HEK293 (cell line): Measurements from ENCODE around the gene CLDN6.

ENCODE experiments used
- BCL11A ChIP-seq: fragments of 450-650 bp; formaldehyde crosslinking; IDR thresholded peaks from 2 replicates; pipeline ENCODE4 v1.5.1; 2016; ENCODE audit warnings: low read depth, missing biosample characterization, missing genetic modification characterization
- KLF16 ChIP-seq: fragments of 450-650 bp; formaldehyde crosslinking; IDR thresholded peaks from 2 replicates; pipeline ENCODE4 v1.5.1; 2017; ENCODE audit warnings: missing biosample characterization, missing genetic modification characterization
- KLF17 ChIP-seq: fragments of 450-650 bp; formaldehyde crosslinking; IDR thresholded peaks from 2 replicates; pipeline ENCODE4 v1.5.1; 2016; ENCODE audit warnings: missing biosample characterization, missing genetic modification characterization
- KLF7 ChIP-seq: fragments of 450-650 bp; formaldehyde crosslinking; IDR thresholded peaks from 2 replicates; pipeline ENCODE4 v1.5.1; 2016; ENCODE audit warnings: missing biosample characterization, missing genetic modification characterization, borderline replicate concordance
- KLF9 ChIP-seq: fragments of 450-650 bp; formaldehyde crosslinking; IDR thresholded peaks from 2 replicates; pipeline ENCODE4 v1.5.1; 2016; ENCODE audit warnings: missing biosample characterization, missing genetic modification characterization, low read depth
- MYNN ChIP-seq: fragments of 450-650 bp; formaldehyde crosslinking; IDR thresholded peaks from 2 replicates; pipeline ENCODE4 v1.5.1; 2016; ENCODE audit warnings: missing biosample characterization, missing genetic modification characterization, borderline replicate concordance
- OVOL3 ChIP-seq: fragments of 450-650 bp; formaldehyde crosslinking; IDR thresholded peaks from 2 replicates; pipeline ENCODE4 v1.5.1; 2016; ENCODE audit warnings: missing biosample characterization, missing genetic modification characterization
- PBX3 ChIP-seq: sonication (generic); formaldehyde crosslinking; IDR thresholded peaks from 2 replicates; pipeline ENCODE4 v1.8.1; 2022; ENCODE audit warnings: mild to moderate bottlenecking, moderate library complexity, missing genetic modification reagents
- PRDM4 ChIP-seq: fragments of 450-650 bp; formaldehyde crosslinking; IDR thresholded peaks from 2 replicates; pipeline ENCODE4 v1.5.1; 2017; ENCODE audit warnings: missing biosample characterization, missing genetic modification characterization
- SCRT1 ChIP-seq: fragments of 450-650 bp; formaldehyde crosslinking; IDR thresholded peaks from 2 replicates; pipeline ENCODE4 v1.5.1; 2016; ENCODE audit warnings: missing biosample characterization, missing genetic modification characterization, borderline replicate concordance
- ZBTB21 ChIP-seq: fragments of 450-650 bp; formaldehyde crosslinking; IDR thresholded peaks from 2 replicates; pipeline ENCODE4 v1.5.1; 2017; ENCODE audit warnings: missing biosample characterization, missing genetic modification characterization
- ZEB2 ChIP-seq: fragments of 450-650 bp; formaldehyde crosslinking; IDR thresholded peaks from 2 replicates; pipeline ENCODE4 v1.5.1; 2016; ENCODE audit warnings: missing biosample characterization, missing genetic modification characterization
- ZNF132 ChIP-seq: fragments of 450-650 bp; formaldehyde crosslinking; IDR thresholded peaks from 2 replicates; pipeline ENCODE4 v1.5.1; 2017; ENCODE audit warnings: missing biosample characterization, missing genetic modification characterization, borderline replicate concordance
- ZNF133 ChIP-seq: fragments of 450-650 bp; formaldehyde crosslinking; IDR thresholded peaks from 2 replicates; pipeline ENCODE4 v1.5.1; 2016; ENCODE audit warnings: missing biosample characterization, missing genetic modification characterization
- ZNF19 ChIP-seq: fragments of 450-650 bp; formaldehyde crosslinking; IDR thresholded peaks from 2 replicates; pipeline ENCODE4; 2016; ENCODE audit warnings: missing biosample characterization, missing genetic modification characterization, low read depth
- ZNF214 ChIP-seq: fragments of 450-650 bp; formaldehyde crosslinking; IDR thresholded peaks from 2 replicates; pipeline ENCODE4 v1.5.1; 2017; ENCODE audit warnings: missing biosample characterization, mild to moderate bottlenecking, missing genetic modification characterization, borderline replicate concordance
- ZNF280C ChIP-seq: fragments of 450-650 bp; formaldehyde crosslinking; IDR thresholded peaks from 2 replicates; pipeline ENCODE4 v1.5.1; 2016; ENCODE audit warnings: missing biosample characterization, missing genetic modification characterization
- ZNF302 ChIP-seq: fragments of 450-650 bp; formaldehyde crosslinking; IDR thresholded peaks from 2 replicates; pipeline ENCODE4 v1.5.1; 2016; ENCODE audit warnings: missing biosample characterization, missing genetic modification characterization, low read depth
- ZNF335 ChIP-seq: fragments of 450-650 bp; formaldehyde crosslinking; conservative IDR thresholded peaks from 2 replicates; pipeline ENCODE4 v1.5.1; 2016; ENCODE audit warnings: missing biosample characterization, missing genetic modification characterization
- ZNF362 ChIP-seq: fragments of 450-650 bp; formaldehyde crosslinking; IDR thresholded peaks from 2 replicates; pipeline ENCODE4 v1.5.1; 2016; ENCODE audit warnings: missing biosample characterization, missing genetic modification characterization
- ZNF48 ChIP-seq: fragments of 450-650 bp; formaldehyde crosslinking; IDR thresholded peaks from 2 replicates; pipeline ENCODE4 v1.5.1; 2016; ENCODE audit warnings: missing biosample characterization, missing genetic modification characterization
- ZNF571 ChIP-seq: fragments of 450-650 bp; formaldehyde crosslinking; IDR thresholded peaks from 2 replicates; pipeline ENCODE4 v1.5.0; 2017; ENCODE audit warnings: missing biosample characterization, missing genetic modification characterization
- ZNF645 ChIP-seq: fragments of 450-650 bp; formaldehyde crosslinking; IDR thresholded peaks from 2 replicates; pipeline ENCODE4; 2016; ENCODE audit warnings: missing biosample characterization, missing genetic modification characterization
- ZNF664 ChIP-seq: fragments of 450-650 bp; formaldehyde crosslinking; IDR thresholded peaks from 2 replicates; pipeline ENCODE4 v1.5.1; 2016; ENCODE audit warnings: missing biosample characterization, missing genetic modification characterization
- ZNF776 ChIP-seq: fragments of 450-650 bp; formaldehyde crosslinking; IDR thresholded peaks from 2 replicates; pipeline ENCODE4 v1.5.0; 2017; ENCODE audit warnings: missing biosample characterization, missing genetic modification characterization, borderline replicate concordance
- ZNF777 ChIP-seq: fragments of 450-650 bp; formaldehyde crosslinking; IDR thresholded peaks from 2 replicates; pipeline ENCODE4 v1.5.1; 2017; ENCODE audit warnings: missing biosample characterization, missing genetic modification characterization, borderline replicate concordance
- ZSCAN18 ChIP-seq: fragments of 450-650 bp; formaldehyde crosslinking; IDR thresholded peaks from 2 replicates; pipeline ENCODE4 v1.5.1; 2016; ENCODE audit warnings: missing biosample characterization, missing genetic modification characterization

CLDN6 gene

GRCh38 chr16:2969545-2970521, 48.1 kb downstream of the CLDN6 start (continued):
- TF ChIP-seq KLF17 (peak; percentile 52; the same call in 1 of the 2 replicates), KLF7 (tag by site-specific recombination) (peak; percentile 62; the same call in 1 of the 2 replicates), ZNF776 (tag by site-specific recombination) (no peak), KLF16 (tag by site-specific recombination) (peak; percentile 59; the same call in 1 of the 2 replicates), KLF9 (tag by site-specific recombination) (peak; percentile 67; the same call in 1 of the 2 replicates), ZEB2 (peak; percentile 85), ZNF214 (no peak), ZNF335 (tag by site-specific recombination) (peak; percentile 58), ZNF48 (tag by site-specific recombination) (no peak), ZNF133 (tag by site-specific recombination) (no peak), MYNN (tag by site-specific recombination) (no peak; the same call in 1 of the 2 replicates), ZNF664 (tag by site-specific recombination) (no peak), ZBTB21 (tag by site-specific recombination) (no peak), ZNF19 (tag by site-specific recombination) (no peak), ZNF302 (tag by site-specific recombination) (no peak), ZNF362 (tag by site-specific recombination) (no peak), ZNF280C (tag by site-specific recombination) (no peak), ZNF132 (tag by site-specific recombination) (no peak), PRDM4 (tag by site-specific recombination) (no peak), ZSCAN18 (tag by site-specific recombination) (no peak), OVOL3 (no peak), ZNF645 (peak; percentile 13; the same call in 1 of the 2 replicates), BCL11A (peak; percentile 65; the same call in 1 of the 2 replicates), ZNF571 (tag by site-specific recombination) (no peak), SCRT1 (tag by site-specific recombination) (no peak), PBX3 (no peak; the same call in 1 of the 2 replicates), ZNF777 (tag by site-specific recombination) (no peak)
